Testis (tissue), 2 donors: ENCODE data around the gene MGAT3.

Source experiments
- POLR2A ChIP-seq: fragments of 450-650 bp; IDR thresholded peaks from one replicate; pipeline ENCODE4 v1.6.1; 2017; ENCODE audit warnings: antibody characterized with exemption, mild to moderate bottlenecking, moderate library complexity
- TF ChIP-seq, protein P1 (sequence below), 3 experiments: fragments of 450-650 bp in 2 of 3; fragments of 200-600 bp in 1 of 3; sonication (generic) in 1 of 3; IDR thresholded peaks; one replicate each; pipeline ENCODE4 v1.5.1; 2016 to 2019; ENCODE audit warnings: antibody characterized with exemption in 3 of 3, mild to moderate bottlenecking in 2 of 3, moderate library complexity in 1 of 3

DNA sequence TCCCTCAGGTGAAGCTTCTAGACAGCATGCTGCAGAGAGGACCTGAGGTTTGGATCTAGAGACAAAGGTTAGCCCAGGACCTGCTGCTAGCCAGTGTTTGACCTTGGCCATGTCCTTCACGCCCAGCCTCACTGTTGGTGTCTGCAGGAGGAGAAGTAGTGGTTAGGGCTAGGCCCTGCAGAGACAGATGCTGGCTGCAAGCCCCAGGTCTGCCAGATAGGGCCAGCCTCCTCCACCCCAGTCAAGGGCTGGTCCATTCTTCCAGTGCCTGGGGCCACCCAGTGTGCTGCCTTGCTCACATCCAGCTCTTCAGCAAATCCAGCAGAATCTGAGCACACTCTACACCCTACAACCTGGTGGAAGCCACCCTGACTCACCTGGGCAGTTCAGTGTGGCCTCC lies 23.7 kb downstream of the MGAT3 start:
- no peak for TF ChIP-seq POLR2A
- TF ChIP-seq, protein P1, sequence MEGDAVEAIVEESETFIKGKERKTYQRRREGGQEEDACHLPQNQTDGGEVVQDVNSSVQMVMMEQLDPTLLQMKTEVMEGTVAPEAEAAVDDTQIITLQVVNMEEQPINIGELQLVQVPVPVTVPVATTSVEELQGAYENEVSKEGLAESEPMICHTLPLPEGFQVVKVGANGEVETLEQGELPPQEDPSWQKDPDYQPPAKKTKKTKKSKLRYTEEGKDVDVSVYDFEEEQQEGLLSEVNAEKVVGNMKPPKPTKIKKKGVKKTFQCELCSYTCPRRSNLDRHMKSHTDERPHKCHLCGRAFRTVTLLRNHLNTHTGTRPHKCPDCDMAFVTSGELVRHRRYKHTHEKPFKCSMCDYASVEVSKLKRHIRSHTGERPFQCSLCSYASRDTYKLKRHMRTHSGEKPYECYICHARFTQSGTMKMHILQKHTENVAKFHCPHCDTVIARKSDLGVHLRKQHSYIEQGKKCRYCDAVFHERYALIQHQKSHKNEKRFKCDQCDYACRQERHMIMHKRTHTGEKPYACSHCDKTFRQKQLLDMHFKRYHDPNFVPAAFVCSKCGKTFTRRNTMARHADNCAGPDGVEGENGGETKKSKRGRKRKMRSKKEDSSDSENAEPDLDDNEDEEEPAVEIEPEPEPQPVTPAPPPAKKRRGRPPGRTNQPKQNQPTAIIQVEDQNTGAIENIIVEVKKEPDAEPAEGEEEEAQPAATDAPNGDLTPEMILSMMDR (IDR thresholded peaks at IDR 0.05), result no peak
